Activated CD8-positive, alpha-beta memory T cell treated with anti-CD3 and anti-CD28 coated beads, Interleukin-2, amount 50 U/mL, for 1 hour (primary cell): ENCODE measurements around the gene EHF.
"Not testable (repeated sequence)": the region's sequence is repeated elsewhere in the genome, so short reads cannot be mapped to it uniquely, and the experiment has no call there.

Experiments
- DNase-seq: peaks from one replicate; pipeline ENCODE4 v3.0.0-alpha.2; 2020; ENCODE audit errors: extremely low read depth

EHF gene

GRCh38 chr11:34668583-34669053 is 47.7 kb downstream of the EHF start:
- DNase-seq: no peak

GRCh38 chr11:34669458-34669857 is 48.6 kb downstream of the EHF start:
- DNase-seq: no peak

- no peak for DNase-seq
These were observed 50.2 kb downstream of the EHF start for GRCh38 chr11:34671117-34671516.

- no peak for DNase-seq
These were observed 51.1 kb downstream of the EHF start for GRCh38 chr11:34671946-34672345.

GRCh38 chr11:34674038-34674437 is 53.1 kb downstream of the EHF start:
- no peak for DNase-seq

GRCh38 chr11:34676227-34676626 is 55.3 kb downstream of the EHF start:
- DNase-seq: no peak

- no peak for DNase-seq
These were observed 58.8 kb downstream of the EHF start for GRCh38 chr11:34679681-34680080.

GRCh38 chr11:34680206-34680605 is 59.3 kb downstream of the EHF start:
- DNase-seq: no peak

- DNase-seq: no peak
These were observed 60.2 kb downstream of the EHF start for GRCh38 chr11:34680918-34681586.

- DNase-seq: no peak
These were observed 61.9 kb downstream of the EHF start for GRCh38 chr11:34682825-34683224.

GRCh38 chr11:34683396-34683795 is 62.5 kb downstream of the EHF start:
- no peak for DNase-seq

- DNase-seq: no peak
These were observed 65.0 kb downstream of the EHF start for GRCh38 chr11:34685864-34686263.

- not testable (repeated sequence) for DNase-seq
These were observed 71.4 kb downstream of the EHF start for GRCh38 chr11:34692299-34692698.

- DNase-seq: no peak
These were observed 76.0 kb downstream of the EHF start for GRCh38 chr11:34696862-34697261.

GRCh38 chr11:34706709-34707461 is 86.0 kb downstream of the EHF start:
- DNase-seq: no peak

GRCh38 chr11:34707462-34707840 is 86.6 kb downstream of the EHF start:
- no peak for DNase-seq
